MCF 10A (cell line): Measurements from ENCODE around the gene SSBP2. TPM values are rescaled to one million over a fixed set of nuclear protein-coding genes. Genes with fewer than 3 reads are reported as not detected.

Experiments
- BruUV-seq: library from RNA; stranded (reverse); fragments of 400-500 nt; replicated peaks from 2 replicates; lab custom pipeline; 2021; lab: Mats Ljungman, UMichigan
- CTCF ChIA-PET: fragments of 300-600 bp; sonication (Branson Sonifier 250); formaldehyde crosslinking; extraction: SDS; loops from one replicate; lab custom pipeline; 2021; ENCODE audit warnings: antibody characterized with exemption, inconsistent platforms; lab: Yijun Ruan, JAX
- POLR2A ChIA-PET: fragments of 300-600, 350-650 bp; sonication (Branson Sonifier 250); formaldehyde crosslinking; extraction: SDS; loops from one replicate; lab custom pipeline; 2020; ENCODE audit warnings: antibody characterized with exemption, inconsistent platforms; lab: Yijun Ruan, JAX
- DNase-seq: peaks from one replicate; pipeline ENCODE4 v3.0.0-alpha.2; 2018; ENCODE audit not compliant: unreplicated experiment
- H3K27ac Mint-ChIP-seq: one replicate; pipeline ENCODE4 v1.8.0; 2022; ENCODE audit warnings: mild to moderate bottlenecking, low read depth, mixed read lengths; ENCODE audit not compliant: unreplicated experiment
- H3K27me3 Mint-ChIP-seq: one replicate; pipeline ENCODE4 v1.8.0; 2022; ENCODE audit warnings: mixed read lengths; ENCODE audit not compliant: insufficient read depth, unreplicated experiment
- H3K36me3 Mint-ChIP-seq: one replicate; pipeline ENCODE4 v1.8.0; 2022; ENCODE audit warnings: mild to moderate bottlenecking, moderate library complexity, mixed read lengths; ENCODE audit not compliant: insufficient read depth, unreplicated experiment
- H3K4me1 Mint-ChIP-seq: one replicate; pipeline ENCODE4 v1.8.0; 2022; ENCODE audit warnings: mixed read lengths; ENCODE audit not compliant: insufficient read depth, unreplicated experiment
- H3K4me3 Mint-ChIP-seq: one replicate; pipeline ENCODE4 v1.8.0; 2022; ENCODE audit warnings: mild to moderate bottlenecking, moderate library complexity, mixed read lengths; ENCODE audit not compliant: unreplicated experiment
- H3K9me3 Mint-ChIP-seq: one replicate; pipeline ENCODE4 v1.8.0; 2022; ENCODE audit warnings: mixed read lengths; ENCODE audit not compliant: unreplicated experiment
- CTCF ChIP-seq: fragments of 200-600 bp; IDR thresholded peaks from one replicate; pipeline ENCODE4 v1.8.0; 2022; ENCODE audit warnings: antibody characterized with exemption, mild to moderate bottlenecking; ENCODE audit not compliant: unreplicated experiment
- intact Hi-C: fragments of 100-400 bp; cut with micrococcal nuclease; formaldehyde crosslinking; loops from 2 replicates; pipeline ENCODE4 v1.14.1; 2022
- total RNA-seq: library from RNA; stranded (reverse); gene quantifications from 2 replicates; pipeline ENCODE4 v1.2.3, GENCODE V29; 2022

SSBP2 gene
- total RNA-seq, 1 experiment from 2014 or later, result 52.7 TPM

DNA sequence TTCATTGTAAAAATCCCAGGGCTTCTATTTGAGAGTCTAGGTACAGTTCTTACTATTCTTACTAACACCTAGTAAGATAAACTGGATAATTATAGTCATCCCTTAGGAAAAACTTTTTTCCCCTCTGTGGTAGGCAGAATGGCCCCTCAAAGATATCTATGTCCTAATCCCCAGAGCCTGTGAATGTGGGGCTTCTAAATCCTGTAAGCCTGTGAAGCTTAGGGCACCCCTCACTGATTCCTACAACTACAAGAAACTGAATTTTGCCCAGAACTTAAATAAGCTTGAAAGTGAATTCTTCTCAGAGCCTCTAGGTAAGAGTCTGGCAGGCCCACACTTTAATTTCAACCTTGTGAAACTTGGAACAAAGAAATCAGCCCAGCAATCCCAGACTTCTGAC lies 226.9 kb downstream of the SSBP2 start:
- Mint-ChIP-seq H3K4me3 (no peak overlapping the region), H3K27ac (no peak overlapping the region), H3K4me1 (peaks cover 7% of the 10 kb centered on the region), H3K36me3 (peaks cover 8% of the 10 kb centered on the region), H3K27me3 (no peaks in the 10 kb centered on the region), H3K9me3 (no peaks in the 10 kb centered on the region)
- ChIA-PET POLR2A (no interaction called here), CTCF (interaction anchor here (0.7 to 1.8 kb wide), 2 partner anchors 11 to 17 kb away, joined by 4 to 8 read pairs; no protein-coding TSS in a partner anchor)
- BruUV-seq, result no TSS peak
- no peak for DNase-seq
- intact Hi-C loops, result no loop called here
- no peak for TF ChIP-seq CTCF

DNA sequence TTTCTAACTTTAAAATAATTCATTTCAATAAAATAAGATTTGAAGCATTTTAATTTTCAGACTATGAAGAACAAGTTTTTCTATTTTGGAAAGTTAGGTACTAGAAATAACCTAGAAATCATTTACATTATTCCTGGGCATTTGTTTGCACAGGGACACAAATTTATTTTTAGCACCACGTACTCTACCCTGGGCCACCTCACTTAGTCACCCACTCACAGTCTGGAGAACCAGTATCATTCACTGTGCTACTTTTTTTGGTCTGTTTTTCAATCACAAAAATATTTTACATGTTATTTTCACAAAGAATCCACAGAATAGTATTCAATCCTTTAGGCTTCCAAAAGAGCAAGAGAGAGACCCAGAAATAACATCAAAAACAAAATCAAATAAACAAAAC lies 228.3 kb downstream of the SSBP2 start:
- H3K36me3 Mint-ChIP-seq, result peaks cover 8% of the 10 kb centered on the region
- intact Hi-C loops, result no loop called here
- H3K27ac Mint-ChIP-seq, result no peak overlapping the region
- no peak overlapping the region for H3K4me3 Mint-ChIP-seq
- H3K9me3 Mint-ChIP-seq, result no peaks in the 10 kb centered on the region
- DNase-seq, result no peak
- ChIA-PET CTCF (no interaction called here), POLR2A (interaction anchor here (1.1 kb wide), 1 partner anchor 141 kb away, joined by 3 read pairs; no protein-coding TSS in a partner anchor)
- no peak for TF ChIP-seq CTCF
- no TSS peak for BruUV-seq
- no peaks in the 10 kb centered on the region for H3K27me3 Mint-ChIP-seq
- peaks cover 7% of the 10 kb centered on the region for H3K4me1 Mint-ChIP-seq

DNA sequence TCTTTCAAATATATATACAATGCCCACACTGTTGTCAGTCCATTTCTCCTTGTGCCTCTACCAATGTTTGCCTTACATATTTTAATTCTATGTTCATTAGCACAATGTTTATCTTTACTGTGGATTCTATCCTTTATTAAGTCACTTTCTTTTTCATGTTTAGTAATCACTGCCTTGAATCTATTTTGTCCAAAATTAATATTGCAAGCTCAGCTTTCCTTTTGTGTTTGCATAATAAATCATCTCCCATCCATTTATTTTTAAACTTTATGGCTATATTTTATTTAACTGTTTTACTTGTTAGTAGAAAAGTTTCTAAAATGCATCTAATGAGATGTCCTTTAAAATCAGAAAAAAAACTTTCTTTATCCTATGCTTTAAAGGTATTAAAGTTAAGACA lies 230.1 kb downstream of the SSBP2 start:
- Mint-ChIP-seq H3K9me3 (no peaks in the 10 kb centered on the region), H3K36me3 (peaks cover 8% of the 10 kb centered on the region), H3K4me1 (peaks cover 5% of the 10 kb centered on the region), H3K27ac (no peak overlapping the region), H3K4me3 (no peak overlapping the region), H3K27me3 (no peaks in the 10 kb centered on the region)
- CTCF ChIA-PET, result no interaction called here
- POLR2A ChIA-PET, result interaction anchor here (0.8 kb wide), 1 partner anchor 23 kb away, joined by 3 read pairs; no protein-coding TSS in a partner anchor
- DNase-seq, result no peak
- no TSS peak for BruUV-seq
- TF ChIP-seq CTCF, result no peak
- intact Hi-C loops, result no loop called here

DNA sequence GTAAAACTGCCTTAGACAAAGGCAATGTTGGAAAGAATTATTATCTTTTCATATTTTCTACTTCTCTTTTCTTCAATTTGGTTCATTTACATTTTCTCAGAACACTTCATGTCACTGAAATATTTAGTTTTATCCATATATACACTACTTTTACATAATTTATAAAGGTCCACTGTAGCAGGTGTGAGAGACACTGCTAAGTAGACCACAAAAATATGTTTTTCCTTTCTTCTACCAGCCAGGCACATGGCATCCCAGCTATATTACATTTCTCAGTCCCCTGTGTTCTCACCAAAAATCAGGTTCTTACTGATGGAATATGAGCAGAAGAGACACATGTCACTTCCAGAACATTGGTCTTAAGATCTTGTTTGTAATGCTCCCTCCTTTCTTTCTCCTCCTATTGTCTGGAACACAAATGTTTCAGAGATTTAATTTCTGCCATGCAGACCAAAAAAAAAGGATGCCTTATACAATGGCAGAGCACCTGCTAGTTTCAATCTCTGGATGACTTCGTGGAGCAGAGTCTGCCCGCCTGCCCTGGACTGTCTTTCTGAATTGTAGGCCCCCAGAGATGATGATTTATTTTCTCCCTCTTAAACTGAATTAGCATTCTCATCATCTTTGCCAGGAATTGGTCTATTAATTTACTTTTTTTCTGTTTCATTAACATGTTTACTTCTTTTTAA lies 231.5 kb downstream of the SSBP2 start:
- intact Hi-C loops, result no loop called here
- H3K9me3 Mint-ChIP-seq, result no peaks in the 10 kb centered on the region
- peaks cover 8% of the 10 kb centered on the region for H3K36me3 Mint-ChIP-seq
- no peak overlapping the region for H3K4me3 Mint-ChIP-seq
- BruUV-seq, result no TSS peak
- no peak for DNase-seq
- no peak for TF ChIP-seq CTCF
- no peaks in the 10 kb centered on the region for H3K4me1 Mint-ChIP-seq
- H3K27me3 Mint-ChIP-seq, result no peaks in the 10 kb centered on the region
- POLR2A ChIA-PET, result interaction anchor here (0.7 kb wide), 1 partner anchor 36 kb away, joined by 3 read pairs; no protein-coding TSS in a partner anchor
- CTCF ChIA-PET, result no interaction called here
- H3K27ac Mint-ChIP-seq, result no peak overlapping the region
